B cell (primary cell): ENCODE data around the gene RERE.

Experiments used
- CTCF ChIP-seq: fragments of 200-600 bp; IDR thresholded peaks from one replicate; pipeline ENCODE4 v1.8.0; 2022; ENCODE audit warnings: antibody characterized with exemption, mild to moderate bottlenecking
- EZH2 ChIP-seq: IDR thresholded peaks from 2 replicates; pipeline ENCODE4 v1.6.1; 2012; ENCODE audit warnings: borderline replicate concordance, low read depth, mild to moderate bottlenecking, moderate library complexity, low read length; ENCODE audit not compliant: insufficient read depth, poor library complexity, severe bottlenecking

- TF ChIP-seq CTCF, result no peak
- TF ChIP-seq EZH2, result no peak
Observed at GRCh38 chr1:8578936-8579335, 238.5 kb downstream of the RERE start.
